GM18951 (cell line): ENCODE data around the gene BAIAP2L1.
"Not testable (repeated sequence)": the region's sequence is repeated elsewhere in the genome, so short reads cannot be mapped to it uniquely, and the experiment has no call there.

Experiments
- POLR2A ChIP-seq: IDR thresholded peaks from 4 replicates; pipeline ENCODE4 v1.6.1; 2011; ENCODE audit warnings: mild to moderate bottlenecking; ENCODE audit not compliant: insufficient read length, insufficient read depth; ENCODE audit errors: extremely low read depth
- in situ Hi-C: fragments of 300-500 bp; cut with MboI; formaldehyde crosslinking; loops from one replicate; pipeline ENCODE4 v1.12.0; 2022; ENCODE audit warnings: low sequenced_read_pairs, mixed read lengths, inconsistent platforms; ENCODE audit not compliant: unreplicated experiment

BAIAP2L1 gene

DNA sequence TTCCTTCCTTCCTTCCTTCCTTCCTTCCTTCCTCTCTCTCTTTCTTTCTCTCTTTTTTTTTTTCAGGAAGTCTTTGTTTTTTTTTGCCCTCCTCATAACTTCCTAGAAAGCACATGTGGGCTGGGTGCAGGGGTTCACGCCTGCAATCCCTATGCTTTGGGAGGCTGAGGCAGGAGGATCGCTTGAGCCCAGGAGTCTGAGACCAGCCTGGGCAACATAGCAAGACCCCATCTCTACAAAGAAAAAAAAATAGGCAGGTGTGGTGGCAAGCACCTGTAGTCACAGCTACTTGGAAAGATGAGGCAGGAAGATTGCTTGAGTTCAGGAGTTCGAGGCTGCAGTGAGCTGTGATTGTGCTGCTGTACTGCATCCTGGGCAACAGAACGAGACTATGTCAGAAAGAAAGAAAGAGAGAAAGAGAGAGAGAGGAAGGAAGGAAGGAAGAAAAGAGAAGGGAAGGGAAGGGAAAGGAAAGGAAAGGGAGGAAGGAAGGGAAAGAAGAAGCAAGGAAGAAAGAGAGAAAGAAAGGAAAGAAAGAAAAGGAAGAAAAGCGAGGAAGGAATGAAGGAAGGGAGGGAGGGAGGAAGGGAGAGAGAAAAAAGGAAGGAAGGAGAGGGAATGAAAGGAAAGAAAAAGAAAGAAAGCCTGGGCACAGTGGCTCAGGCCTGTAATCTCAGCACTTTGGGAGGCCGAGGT, 13.5 kb upstream of the BAIAP2L1 start:
- TF ChIP-seq POLR2A, result no peak
- in situ Hi-C loops, result no loop called here

GRCh38 chr7:98413655-98414054, 12.8 kb upstream of the BAIAP2L1 start:
- in situ Hi-C loops, result not testable (repeated sequence)

GRCh38 chr7:98409843-98410242, 9.0 kb upstream of the BAIAP2L1 start:
- no peak for TF ChIP-seq POLR2A
- in situ Hi-C loops, result no loop called here

- in situ Hi-C loops, result not testable (repeated sequence)
These were observed 7.3 kb upstream of the BAIAP2L1 start for GRCh38 chr7:98408146-98408545.

- in situ Hi-C loops, result no loop called here
- TF ChIP-seq POLR2A, result no peak
These were observed 5.9 kb upstream of the BAIAP2L1 start for GRCh38 chr7:98406827-98407226.

GRCh38 chr7:98404840-98405239, 4.0 kb upstream of the BAIAP2L1 start:
- in situ Hi-C loops, result no loop called here

DNA sequence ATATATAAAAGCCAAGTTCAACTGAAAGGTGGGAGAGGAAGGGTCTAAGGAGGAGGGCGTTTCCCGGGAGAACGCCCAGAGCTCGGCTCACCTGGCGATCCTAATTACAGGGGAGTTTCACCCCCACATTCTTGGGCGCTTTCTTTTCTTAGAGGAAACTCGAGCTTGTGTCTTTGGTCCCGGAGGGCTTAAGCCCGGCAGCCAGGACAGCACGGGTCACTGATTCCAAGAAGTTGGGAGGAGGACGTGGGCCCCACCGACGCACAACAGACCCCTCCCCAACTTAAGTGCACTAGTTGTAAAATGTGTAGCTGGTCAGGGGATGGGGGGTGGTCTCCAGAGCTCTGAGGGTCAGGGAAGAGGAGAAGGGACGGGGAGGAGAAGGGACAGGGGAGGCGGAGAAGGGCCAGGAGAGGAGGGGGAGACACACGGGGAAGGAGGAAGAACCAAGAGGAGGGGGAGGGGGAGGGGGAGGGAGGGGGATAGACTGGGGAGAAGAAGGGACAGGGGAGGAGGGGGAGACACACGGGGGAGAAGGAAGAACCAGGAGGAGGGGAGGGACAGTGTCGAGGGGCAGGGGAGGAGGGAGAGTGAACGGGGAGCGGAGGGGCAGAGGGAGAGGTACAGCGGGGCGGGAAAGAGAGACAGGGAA, 874 bp downstream of the BAIAP2L1 start:
- TF ChIP-seq POLR2A, result no peak
- in situ Hi-C loops, result no loop called here

More at GRCh38 chr7:98404840-98405239, 4.0 kb upstream of the BAIAP2L1 start:
- no peak for TF ChIP-seq POLR2A

GRCh38 chr7:98399462-98399861, 1.4 kb downstream of the BAIAP2L1 start:
- TF ChIP-seq POLR2A, result no peak
- in situ Hi-C loops, result no loop called here

DNA sequence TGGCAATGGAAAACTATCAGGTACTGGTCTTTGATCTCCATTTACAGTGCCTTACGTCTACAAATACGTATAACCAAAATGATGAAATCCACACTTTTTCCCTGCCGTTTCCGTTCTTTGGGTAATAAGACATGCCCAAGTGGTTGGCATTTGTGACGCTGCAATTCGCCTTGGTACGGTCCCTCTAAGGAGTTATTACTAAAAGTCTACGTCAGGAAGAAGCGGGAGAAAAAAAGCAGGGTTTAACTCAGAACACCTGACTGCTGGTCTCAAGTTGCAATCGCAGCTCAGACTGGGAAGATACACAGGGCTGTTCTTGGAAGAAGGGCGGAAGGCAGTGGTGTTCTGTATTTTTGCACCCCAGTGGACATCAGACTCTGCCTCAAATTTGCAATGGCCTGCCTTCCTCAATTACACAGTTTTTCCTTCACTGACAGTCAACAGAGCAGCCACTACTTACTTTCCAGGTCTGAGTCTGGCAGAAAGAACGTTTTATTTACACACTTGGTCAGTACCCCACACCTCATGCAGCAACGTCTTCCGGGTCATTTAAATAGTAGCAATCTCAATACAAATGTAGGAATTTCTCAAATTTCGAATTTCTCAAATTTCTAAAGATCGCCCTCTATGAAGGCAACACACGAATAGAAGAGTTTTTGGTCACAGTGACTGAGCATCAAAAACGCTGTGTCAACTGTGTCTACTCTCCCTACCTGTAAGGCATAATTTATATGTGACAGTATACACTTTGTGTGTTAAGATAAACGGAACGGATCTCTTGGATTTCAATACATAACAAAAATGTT, 2.1 kb downstream of the BAIAP2L1 start:
- no peak for TF ChIP-seq POLR2A
- in situ Hi-C loops, result no loop called here

DNA sequence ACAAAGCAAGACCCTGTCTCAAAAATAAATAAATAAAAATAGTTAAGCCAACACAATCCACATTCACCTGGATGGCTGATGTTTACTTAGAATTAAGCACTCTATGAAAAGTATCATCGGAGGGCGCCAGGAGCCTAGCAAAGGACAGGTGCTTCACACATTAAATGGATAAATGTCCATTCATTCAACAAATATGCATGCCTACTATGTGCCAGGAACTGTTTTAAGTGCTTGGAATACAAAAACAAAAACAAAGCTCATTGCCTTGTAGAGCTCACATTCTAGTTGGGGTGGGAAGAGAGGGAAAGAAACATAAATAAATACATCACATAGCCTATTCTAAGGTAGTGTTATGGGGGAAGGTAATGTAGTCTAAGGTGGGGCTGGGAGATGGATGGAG, 4.1 kb downstream of the BAIAP2L1 start:
- no peak for TF ChIP-seq POLR2A
- in situ Hi-C loops, result no loop called here

- no peak for TF ChIP-seq POLR2A
- in situ Hi-C loops, result no loop called here
These were observed 4.9 kb downstream of the BAIAP2L1 start for GRCh38 chr7:98395951-98396350.

DNA sequence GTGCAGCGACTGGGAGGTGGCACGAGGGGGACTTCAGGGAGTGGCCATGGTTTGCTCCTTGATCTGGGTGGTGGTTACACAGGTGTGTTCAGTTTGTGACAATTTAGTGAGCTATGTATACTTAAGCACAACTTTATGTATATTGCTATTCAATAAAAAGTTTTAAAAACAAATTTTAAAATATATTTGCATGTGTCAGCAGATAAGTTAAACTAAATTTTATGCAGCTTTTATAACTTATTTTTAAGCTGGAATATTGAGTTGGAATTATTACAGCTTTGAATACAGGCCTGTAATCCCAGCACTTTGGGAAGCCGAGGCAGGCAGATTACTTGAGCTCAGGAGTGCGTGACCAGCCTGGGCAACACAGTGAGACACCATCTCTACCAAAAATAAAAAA, 5.4 kb downstream of the BAIAP2L1 start:
- no peak for TF ChIP-seq POLR2A
- in situ Hi-C loops, result no loop called here

DNA sequence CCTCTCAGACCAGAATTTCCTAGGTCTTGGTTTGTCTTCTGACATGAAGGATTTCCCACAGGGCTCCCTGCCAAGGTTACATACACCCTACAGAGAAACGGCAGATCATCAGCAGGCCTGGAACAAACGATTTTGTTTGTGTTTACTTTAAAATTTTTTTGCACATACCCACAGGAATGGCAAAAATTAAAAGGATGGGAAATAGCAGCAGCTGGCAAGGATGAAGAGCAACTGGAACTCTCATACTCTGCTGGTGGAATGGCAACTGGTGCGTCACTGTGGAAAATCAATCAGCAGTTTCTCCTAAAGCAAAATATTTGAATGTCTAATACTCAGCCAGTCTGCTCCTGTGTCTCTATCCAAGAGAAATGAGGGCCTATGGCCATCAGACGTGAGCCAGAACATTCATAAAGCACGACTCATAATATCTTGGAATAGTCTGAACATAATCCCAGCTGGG, 6.5 kb downstream of the BAIAP2L1 start:
- in situ Hi-C loops, result no loop called here

More for the DNA sequence above, 6.5 kb downstream of the BAIAP2L1 start:
- no peak for TF ChIP-seq POLR2A
